Astrocyte (in vitro differentiated cells and primary cell): ENCODE results near the gene ANGEL1. TPM values are rescaled to one million over a fixed set of nuclear protein-coding genes. Genes with fewer than 3 reads are reported as not detected.

Experiments used
- DNase-seq: peaks from one replicate; pipeline ENCODE4 v3.0.0-alpha.2; 2010; ENCODE audit warnings: low read depth
- FAIRE-seq: peaks from 2 replicates; lab custom pipeline; 2011; peaks lifted over from hg19 to GRCh38; lab: Jason Lieb, UNC
- H2AFZ ChIP-seq: 2 replicates; pipeline ENCODE4 v1.6.0; 2012; ENCODE audit warnings: low read depth, low read length, inconsistent platforms
- H3K27ac ChIP-seq: 2 replicates; pipeline ENCODE4 v1.5.1; 2011; ENCODE audit warnings: low read depth, low read length, inconsistent platforms
- H3K27me3 ChIP-seq: 2 replicates; pipeline ENCODE4 v1.6.0; 2011; ENCODE audit warnings: low read length, inconsistent platforms; ENCODE audit not compliant: insufficient read depth
- H3K36me3 ChIP-seq: 2 replicates; pipeline ENCODE4 v1.5.1; 2011; ENCODE audit warnings: low read length, inconsistent platforms; ENCODE audit not compliant: insufficient read depth
- H3K4me1 ChIP-seq: 2 replicates; pipeline ENCODE4 v1.5.1; 2011; ENCODE audit warnings: low read length, inconsistent platforms; ENCODE audit not compliant: insufficient read depth
- H3K4me2 ChIP-seq: 2 replicates; pipeline ENCODE4 v1.6.0; 2012; ENCODE audit warnings: low read length, inconsistent platforms
- H3K4me3 ChIP-seq: 2 replicates; pipeline ENCODE4 v1.5.1; 2011; ENCODE audit warnings: low read depth, mild to moderate bottlenecking, low read length, inconsistent platforms; ENCODE audit not compliant: insufficient read depth
- H3K79me2 ChIP-seq: 2 replicates; pipeline ENCODE4 v1.6.0; 2012; ENCODE audit warnings: mild to moderate bottlenecking, low read length, inconsistent platforms; ENCODE audit not compliant: insufficient read depth
- H3K9ac ChIP-seq: 2 replicates; pipeline ENCODE4 v1.6.0; 2012; ENCODE audit warnings: mild to moderate bottlenecking, low read length, inconsistent platforms
- H3K9me3 ChIP-seq: 2 replicates; pipeline ENCODE4 v1.5.1; 2012; ENCODE audit warnings: low read depth, mild to moderate bottlenecking, low read length, inconsistent platforms; ENCODE audit not compliant: insufficient read depth
- H4K20me1 ChIP-seq: 2 replicates; pipeline ENCODE4 v1.6.0; 2012; ENCODE audit warnings: low read length, inconsistent platforms; ENCODE audit not compliant: insufficient read depth
- H3K27ac Mint-ChIP-seq: one replicate; pipeline ENCODE4 v1.8.0; 2021; ENCODE audit warnings: mild to moderate bottlenecking, mixed read lengths; ENCODE audit not compliant: unreplicated experiment
- H3K27me3 Mint-ChIP-seq: one replicate; pipeline ENCODE4 v1.8.0; 2021; ENCODE audit warnings: low read depth, mixed read lengths; ENCODE audit not compliant: unreplicated experiment
- H3K36me3 Mint-ChIP-seq: one replicate; pipeline ENCODE4 v1.8.0; 2021; ENCODE audit warnings: low read depth, mixed read lengths; ENCODE audit not compliant: unreplicated experiment
- H3K4me1 Mint-ChIP-seq: one replicate; pipeline ENCODE4 v1.8.0; 2021; ENCODE audit warnings: low read depth, mixed read lengths; ENCODE audit not compliant: unreplicated experiment
- H3K4me3 Mint-ChIP-seq: one replicate; pipeline ENCODE4 v1.8.0; 2021; ENCODE audit warnings: mild to moderate bottlenecking, moderate library complexity, mixed read lengths; ENCODE audit not compliant: unreplicated experiment
- H3K9me3 Mint-ChIP-seq: one replicate; pipeline ENCODE4 v1.8.0; 2021; ENCODE audit warnings: mild to moderate bottlenecking, mixed read lengths; ENCODE audit not compliant: unreplicated experiment
- EZH2 ChIP-seq: IDR thresholded peaks from 2 replicates; pipeline ENCODE4 v1.6.1; 2012; ENCODE audit warnings: mild to moderate bottlenecking, low read length, inconsistent platforms; ENCODE audit not compliant: insufficient read depth
- total RNA-seq: library from RNA; stranded (reverse); gene quantifications from 2 replicates; pipeline ENCODE4 v1.2.1, GENCODE V29; 2021
- TF ChIP-seq, protein P1 (sequence below): IDR thresholded peaks from 2 replicates; pipeline ENCODE4 v1.5.1; 2011; ENCODE audit warnings: low read depth, mild to moderate bottlenecking, inconsistent platforms, low read length, moderate library complexity; ENCODE audit not compliant: insufficient read depth

ANGEL1 gene
- total RNA-seq, 1 donor from 2014 or later = 12.7 TPM

DNA sequence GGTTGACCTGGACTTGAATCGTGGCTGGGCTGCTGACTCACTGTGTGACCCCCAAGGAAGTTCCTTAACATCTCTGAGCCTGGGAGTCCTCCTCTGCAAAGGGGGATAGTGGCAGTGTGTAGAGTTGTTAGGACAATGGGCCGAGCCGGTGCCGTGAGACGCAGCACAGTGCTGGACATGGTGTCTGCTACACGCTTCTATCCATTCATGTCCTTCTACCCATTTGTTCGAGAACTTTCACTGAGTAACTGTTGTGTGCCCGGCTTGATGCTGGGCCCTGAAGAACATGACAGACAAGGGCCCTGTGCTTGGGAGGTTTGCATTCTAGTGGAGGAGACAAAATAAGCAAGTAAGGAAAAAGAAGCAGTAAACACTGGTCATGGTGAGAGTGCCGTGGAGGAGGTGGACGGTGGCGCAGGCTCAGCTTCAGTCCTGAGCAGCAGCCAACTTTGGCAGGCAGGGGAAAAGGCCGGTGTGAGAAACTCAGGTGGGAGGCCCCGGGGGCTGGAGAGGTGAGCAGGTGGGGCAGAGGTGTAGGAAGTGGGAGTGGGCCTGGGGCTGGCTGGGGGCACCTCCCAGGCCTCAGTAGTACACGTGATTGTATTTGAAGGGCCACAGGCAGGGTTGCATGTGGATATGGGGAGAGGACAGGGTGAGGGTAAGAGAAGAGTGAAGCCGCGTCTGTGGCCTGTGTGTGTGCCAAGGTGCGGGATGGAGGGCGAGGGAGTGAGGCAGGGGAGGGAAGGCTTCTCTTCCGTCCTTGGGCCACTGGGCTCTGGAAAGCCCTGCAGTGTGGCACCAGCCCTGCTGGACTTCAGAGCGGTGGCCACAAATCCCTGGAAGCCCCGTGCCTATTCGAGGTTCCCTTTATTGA, 37.6 kb downstream of the ANGEL1 start:
- H4K20me1 ChIP-seq = no peaks in the 10 kb centered on the region
- FAIRE-seq = no peak
- H3K27ac Mint-ChIP-seq = peak overlapping the region; percentile 30

DNA sequence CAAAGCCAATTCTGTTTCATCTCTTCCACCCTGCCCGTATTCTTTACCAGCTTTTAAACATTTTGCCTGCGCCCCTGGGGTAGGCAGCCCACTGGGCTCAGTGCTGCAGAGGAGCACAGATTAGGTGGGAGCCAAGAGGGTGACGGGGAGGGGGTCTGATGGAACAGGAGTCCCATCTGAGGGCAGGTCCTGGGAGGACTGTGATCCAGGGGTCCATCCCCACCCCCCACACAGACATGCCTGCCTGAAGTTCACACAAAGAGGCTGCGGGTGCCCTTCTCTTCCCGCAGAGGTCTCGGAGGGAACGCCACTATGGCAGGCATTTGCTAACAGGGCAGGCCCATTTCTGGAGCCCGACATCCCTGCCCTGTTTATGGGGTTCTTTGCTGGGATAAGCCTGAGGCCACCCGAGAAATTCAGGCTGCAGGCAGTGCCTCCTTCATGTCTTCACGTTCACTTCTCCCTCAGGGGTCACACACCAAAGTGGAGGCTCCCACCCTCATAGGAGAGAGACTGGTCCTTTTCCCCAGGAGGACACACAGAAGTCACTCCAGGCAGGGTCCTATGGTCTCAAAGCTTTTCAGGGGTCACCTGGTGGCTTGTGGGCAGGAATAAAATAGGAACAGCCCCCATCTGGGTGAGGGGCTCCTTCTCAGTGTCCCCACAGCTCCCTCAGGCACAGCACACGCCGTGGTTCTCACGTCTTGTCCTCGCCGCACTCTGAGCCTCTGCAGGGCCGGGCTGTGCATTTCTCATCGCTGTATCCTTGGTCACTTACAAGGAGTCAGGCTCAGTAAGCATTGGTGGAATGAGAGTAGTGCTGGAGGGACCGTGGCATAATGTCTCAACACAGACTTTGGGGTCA, 38.5 kb downstream of the ANGEL1 start:
- H3K27ac Mint-ChIP-seq = peak overlapping the region; percentile 84
- H3K4me3 ChIP-seq = no peak overlapping the region
- peaks cover 2% of the 10 kb centered on the region for H3K27me3 Mint-ChIP-seq
- no peaks in the 10 kb centered on the region for H3K36me3 ChIP-seq
- no peaks in the 10 kb centered on the region for H4K20me1 ChIP-seq
- peaks cover 25% of the 10 kb centered on the region for H3K4me1 Mint-ChIP-seq
- H3K9me3 Mint-ChIP-seq = no peaks in the 10 kb centered on the region
- no peaks in the 10 kb centered on the region for H3K27me3 ChIP-seq
- H3K4me2 ChIP-seq = peak overlapping the region; percentile 79
- no peaks in the 10 kb centered on the region for H3K79me2 ChIP-seq
- no peak overlapping the region for H2AFZ ChIP-seq
- no peaks in the 10 kb centered on the region for H3K9me3 ChIP-seq
- FAIRE-seq (no peak), DNase-seq (no peak)
- H3K4me3 Mint-ChIP-seq = no peak overlapping the region
- peaks cover 22% of the 10 kb centered on the region for H3K4me1 ChIP-seq
- TF ChIP-seq EZH2 = no peak
- TF ChIP-seq, protein P1, sequence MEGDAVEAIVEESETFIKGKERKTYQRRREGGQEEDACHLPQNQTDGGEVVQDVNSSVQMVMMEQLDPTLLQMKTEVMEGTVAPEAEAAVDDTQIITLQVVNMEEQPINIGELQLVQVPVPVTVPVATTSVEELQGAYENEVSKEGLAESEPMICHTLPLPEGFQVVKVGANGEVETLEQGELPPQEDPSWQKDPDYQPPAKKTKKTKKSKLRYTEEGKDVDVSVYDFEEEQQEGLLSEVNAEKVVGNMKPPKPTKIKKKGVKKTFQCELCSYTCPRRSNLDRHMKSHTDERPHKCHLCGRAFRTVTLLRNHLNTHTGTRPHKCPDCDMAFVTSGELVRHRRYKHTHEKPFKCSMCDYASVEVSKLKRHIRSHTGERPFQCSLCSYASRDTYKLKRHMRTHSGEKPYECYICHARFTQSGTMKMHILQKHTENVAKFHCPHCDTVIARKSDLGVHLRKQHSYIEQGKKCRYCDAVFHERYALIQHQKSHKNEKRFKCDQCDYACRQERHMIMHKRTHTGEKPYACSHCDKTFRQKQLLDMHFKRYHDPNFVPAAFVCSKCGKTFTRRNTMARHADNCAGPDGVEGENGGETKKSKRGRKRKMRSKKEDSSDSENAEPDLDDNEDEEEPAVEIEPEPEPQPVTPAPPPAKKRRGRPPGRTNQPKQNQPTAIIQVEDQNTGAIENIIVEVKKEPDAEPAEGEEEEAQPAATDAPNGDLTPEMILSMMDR = no peak
- no peak overlapping the region for H3K9ac ChIP-seq
- H3K27ac ChIP-seq = no peak overlapping the region
- peaks cover 10% of the 10 kb centered on the region for H3K36me3 Mint-ChIP-seq

More for the DNA sequence above, 37.6 kb downstream of the ANGEL1 start:
- no peak overlapping the region for H3K4me3 ChIP-seq
- Mint-ChIP-seq H3K4me1 (peaks cover 25% of the 10 kb centered on the region), H3K36me3 (peaks cover 10% of the 10 kb centered on the region), H3K27me3 (peaks cover 4% of the 10 kb centered on the region), H3K9me3 (no peaks in the 10 kb centered on the region), H3K4me3 (no peak overlapping the region)
- no peaks in the 10 kb centered on the region for H3K9me3 ChIP-seq
- no peaks in the 10 kb centered on the region for H3K79me2 ChIP-seq
- TF ChIP-seq, protein P1 = no peak
- no peak for TF ChIP-seq EZH2
- no peak overlapping the region for H3K27ac ChIP-seq
- H3K4me1 ChIP-seq = peaks cover 22% of the 10 kb centered on the region
- no peak for DNase-seq
- H3K27me3 ChIP-seq = no peaks in the 10 kb centered on the region
- H3K9ac ChIP-seq = no peak overlapping the region
- H3K4me2 ChIP-seq = no peak overlapping the region
- no peak overlapping the region for H2AFZ ChIP-seq
- no peaks in the 10 kb centered on the region for H3K36me3 ChIP-seq
